Effector CD8-positive, alpha-beta T cell (primary cell): ENCODE data around the gene BRME1.

Experiments
- DNase-seq: peaks from one replicate; lab custom pipeline; 2025; lab: John Stamatoyannopoulos, UW

Gene BRME1

GRCh38 chr19:13844130-13844631 lies 61.7 kb downstream of the BRME1 start:
- DNase-seq: no peak

DNA sequence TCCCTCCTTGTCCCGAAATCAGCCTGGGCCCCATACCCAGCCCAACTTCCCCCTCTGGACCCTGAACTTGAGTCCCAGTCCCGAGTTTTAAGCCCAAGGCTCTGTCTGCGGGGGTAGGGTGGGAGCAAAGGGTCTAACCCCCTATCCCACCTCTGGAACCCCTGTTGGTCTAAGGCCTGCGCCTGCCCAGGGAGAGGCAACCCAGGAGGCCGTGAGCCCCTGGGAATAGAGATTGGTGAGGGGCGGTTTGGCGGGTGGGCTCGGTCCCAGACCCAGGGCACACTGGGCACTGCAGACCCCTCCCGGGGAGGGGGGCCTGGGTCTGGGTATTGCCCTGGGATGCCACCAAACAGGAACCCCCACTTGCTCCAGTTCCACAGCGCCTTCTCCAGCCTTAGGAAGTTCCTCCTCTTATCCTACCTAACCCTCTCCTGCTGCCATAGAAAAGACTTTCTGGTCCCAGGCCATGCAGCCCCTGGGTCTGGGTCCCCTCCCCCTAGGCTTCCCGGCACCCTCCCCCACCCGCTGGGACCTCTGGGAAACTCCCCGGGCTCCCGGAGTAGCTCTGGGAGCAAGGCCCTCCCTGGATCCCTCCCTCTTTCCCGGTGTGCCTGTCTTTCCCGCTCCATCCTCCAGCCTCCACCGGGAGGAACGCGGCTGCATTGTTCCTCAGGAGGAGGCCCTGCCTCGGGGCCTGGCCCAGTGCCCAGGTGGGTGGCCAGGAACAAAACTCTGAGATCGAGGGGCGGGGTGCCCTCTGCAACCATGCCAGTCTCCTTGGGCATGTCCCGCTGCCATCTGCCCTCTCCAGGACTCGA lies 62.6 kb downstream of the BRME1 start:
- DNase-seq: no peak

- peak; percentile 55 for DNase-seq
These were observed 63.4 kb downstream of the BRME1 start for GRCh38 chr19:13842291-13843103.

DNA sequence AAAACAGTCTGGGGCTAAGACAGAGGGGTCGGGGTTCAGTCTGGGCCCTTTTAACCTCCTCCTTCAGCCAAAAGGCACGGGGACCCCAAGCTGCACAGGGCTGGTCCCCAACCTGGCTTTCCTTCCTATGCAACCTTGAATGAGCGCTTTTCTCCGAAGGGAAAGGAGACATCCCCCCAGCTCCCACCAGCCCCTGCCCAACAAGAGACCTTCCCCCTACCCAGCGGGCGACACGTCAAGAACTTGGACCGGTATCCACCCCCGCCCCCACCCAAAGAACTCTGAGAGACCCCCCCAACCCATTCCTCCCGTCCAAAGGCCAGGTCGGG lies 64.0 kb downstream of the BRME1 start:
- DNase-seq: no peak

GRCh38 chr19:13841086-13841961 lies 64.6 kb downstream of the BRME1 start:
- DNase-seq: no peak

DNA sequence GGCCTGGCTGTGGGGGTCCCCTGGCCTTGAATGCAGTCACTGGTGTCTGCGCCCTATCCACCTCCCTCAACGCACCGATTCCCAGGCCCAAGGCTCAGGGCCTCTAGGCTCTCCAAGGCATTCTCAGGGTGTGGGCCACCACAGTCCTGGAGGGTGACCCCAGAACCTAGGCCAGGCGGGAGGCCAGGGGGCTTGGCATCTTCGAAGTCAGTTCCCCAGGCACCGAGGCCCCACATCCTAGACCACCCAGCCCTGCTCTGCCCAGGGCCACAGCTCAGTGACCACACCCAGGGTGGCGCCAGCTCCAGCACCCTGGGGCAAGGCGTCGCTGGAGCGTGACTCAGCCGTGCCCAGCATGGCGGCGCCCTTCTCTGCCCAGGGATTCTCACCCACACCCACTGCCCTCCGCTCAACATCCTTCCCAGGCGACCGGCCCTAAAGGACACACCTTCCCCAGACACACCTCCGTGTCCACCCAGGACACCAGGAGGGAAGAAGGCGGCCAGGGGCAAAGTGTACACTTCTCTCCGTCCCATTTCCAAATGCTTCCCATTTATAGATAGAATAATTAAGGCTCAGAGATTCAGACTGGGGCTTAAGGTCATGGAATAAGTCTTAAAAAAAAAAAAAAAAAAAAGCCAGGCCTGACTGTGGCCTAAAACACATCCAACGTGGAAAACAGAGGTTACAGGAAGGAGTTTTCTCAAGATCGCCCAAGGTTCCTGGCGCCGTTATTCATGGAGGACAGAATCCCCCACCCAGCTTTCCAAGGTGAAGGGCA lies 65.4 kb downstream of the BRME1 start:
- DNase-seq: no peak

- no peak for DNase-seq
These were observed 66.0 kb downstream of the BRME1 start for GRCh38 chr19:13839938-13840304.

DNA sequence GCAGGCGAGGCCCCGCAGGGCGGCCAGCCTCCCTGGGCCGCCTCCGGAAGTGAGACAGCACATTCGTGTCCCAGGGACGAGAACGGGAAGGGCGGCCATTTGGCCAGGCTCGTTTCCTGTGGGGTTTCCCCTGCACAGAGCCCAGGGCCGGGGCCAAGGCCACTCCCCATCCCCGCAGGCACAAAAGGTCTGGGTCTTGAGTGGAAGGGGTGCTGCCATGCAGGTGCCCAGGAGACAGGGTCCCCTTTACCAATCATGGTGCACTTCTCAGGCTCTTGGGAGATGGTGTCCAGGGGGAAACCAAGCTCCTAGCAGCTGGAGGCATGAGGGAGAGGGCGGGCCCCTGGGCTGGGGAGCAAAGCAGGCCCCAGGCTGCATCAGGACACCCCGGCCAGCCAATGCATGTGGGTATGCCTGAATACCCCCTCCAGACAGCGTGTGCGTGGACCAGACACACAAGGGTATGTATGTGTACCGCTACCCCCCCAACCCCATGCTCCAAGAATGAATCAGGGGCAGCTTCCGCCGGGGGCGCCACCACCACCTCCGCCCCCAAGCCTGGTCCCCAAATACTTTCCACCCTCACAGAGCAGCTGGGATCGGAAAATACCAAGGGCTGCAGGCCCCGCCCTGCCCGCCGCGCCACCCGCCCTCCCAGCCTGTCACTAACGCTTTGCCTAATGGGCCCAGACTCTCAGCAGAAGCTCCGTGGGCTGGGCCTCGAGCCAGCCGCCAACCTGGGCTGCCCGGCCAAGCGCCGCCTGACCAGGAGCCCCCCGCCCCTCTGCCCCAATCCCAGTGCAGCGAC lies 66.6 kb downstream of the BRME1 start:
- peak; percentile 67 for DNase-seq

- DNase-seq: no peak
These were observed 67.3 kb downstream of the BRME1 start for GRCh38 chr19:13838435-13839129.

GRCh38 chr19:13835791-13836723 lies 69.9 kb downstream of the BRME1 start:
- no peak for DNase-seq

- DNase-seq: no peak
These were observed 71.5 kb downstream of the BRME1 start for GRCh38 chr19:13834244-13835069.

- peak; percentile 89 for DNase-seq
These were observed 72.3 kb downstream of the BRME1 start for GRCh38 chr19:13833330-13834243.
